Effector memory CD8-positive, alpha-beta T cell (primary cell): ENCODE results near the gene DDB1.
A peak's percentile ranks its signal among the peaks of the same experiment; 100 is the strongest.

Experiments used
- ATAC-seq: fragments of 150-1000 bp; cut with Tn5 transposase; replicated peaks from 2 replicates; pipeline ENCODE4 v1.10.0; 2021; ENCODE audit warnings: mild to moderate bottlenecking, moderate library complexity
- DNase-seq, 3 experiments: peaks; one replicate each; pipeline ENCODE4 v3.0.0; 2021
- H3K27ac Mint-ChIP-seq, 2 donors: one replicate each; pipeline ENCODE4 v1.8.0; 2022; ENCODE audit warnings: mild to moderate bottlenecking in 2 of 2, mixed read lengths in 2 of 2, moderate library complexity in 2 of 2
- H3K27me3 Mint-ChIP-seq, 2 donors: one replicate each; pipeline ENCODE4 v1.8.0; 2022; ENCODE audit warnings: mixed read lengths in 2 of 2
- H3K36me3 Mint-ChIP-seq: one replicate; pipeline ENCODE4 v1.8.0; 2022; ENCODE audit warnings: mild to moderate bottlenecking, moderate library complexity, mixed read lengths; ENCODE audit not compliant: insufficient read depth
- H3K4me1 Mint-ChIP-seq, 2 donors: one replicate each; pipeline ENCODE4 v1.8.0; 2022; ENCODE audit warnings: low read depth in 2 of 2, mixed read lengths in 2 of 2
- H3K4me3 Mint-ChIP-seq, 2 donors: one replicate each; pipeline ENCODE4 v1.8.0; 2022; ENCODE audit warnings: mild to moderate bottlenecking in 2 of 2, mixed read lengths in 2 of 2, moderate library complexity in 2 of 2
- H3K9me3 Mint-ChIP-seq, 2 donors: one replicate each; pipeline ENCODE4 v1.8.0; 2022; ENCODE audit warnings: mixed read lengths in 2 of 2

The DDB1 gene

GRCh38 chr11:61349916-61350315, 17.0 kb upstream of the DDB1 start:
- Mint-ChIP-seq H3K9me3 (no peaks in the 10 kb centered on the region), H3K4me1 (peaks cover 2 to 4% of the 10 kb centered on the region in 2 donors), H3K27ac (no peak overlapping the region), H3K36me3 (peaks cover 22% of the 10 kb centered on the region), H3K4me3 (no peak overlapping the region), H3K27me3 (no peaks in the 10 kb centered on the region)
- ATAC-seq = no peak
- DNase-seq = no peak

GRCh38 chr11:61349189-61349751, 16.4 kb upstream of the DDB1 start:
- Mint-ChIP-seq H3K27me3 (no peaks in the 10 kb centered on the region), H3K36me3 (peaks cover 22% of the 10 kb centered on the region), H3K4me3 (no peak overlapping the region), H3K4me1 (peaks cover 2 to 4% of the 10 kb centered on the region in 2 donors), H3K27ac (no peak overlapping the region), H3K9me3 (no peaks in the 10 kb centered on the region)
- ATAC-seq (no peak), DNase-seq (no peak)

GRCh38 chr11:61347916-61348461, 15.1 kb upstream of the DDB1 start:
- H3K36me3 Mint-ChIP-seq = peaks cover 19% of the 10 kb centered on the region
- DNase-seq = no peak
- no peak overlapping the region for H3K27ac Mint-ChIP-seq
- H3K27me3 Mint-ChIP-seq = no peaks in the 10 kb centered on the region
- H3K9me3 Mint-ChIP-seq = no peaks in the 10 kb centered on the region
- peak; percentile 29 for ATAC-seq
- no peak overlapping the region for H3K4me3 Mint-ChIP-seq
- H3K4me1 Mint-ChIP-seq = peaks cover 0 to 2% of the 10 kb centered on the region in 2 donors

- Mint-ChIP-seq H3K9me3 (no peaks in the 10 kb centered on the region), H3K4me3 (no peak overlapping the region), H3K36me3 (peaks cover 6% of the 10 kb centered on the region), H3K27me3 (no peaks in the 10 kb centered on the region), H3K27ac (peak overlapping the region; percentile 25 to 72), H3K4me1 (peaks cover 0 to 2% of the 10 kb centered on the region in 2 donors)
- ATAC-seq (no peak), DNase-seq (no peak)
Measured at GRCh38 chr11:61345954-61346843, 13.3 kb upstream of the DDB1 start.

- Mint-ChIP-seq H3K4me1 (peaks cover 0 to 2% of the 10 kb centered on the region in 2 donors), H3K9me3 (no peaks in the 10 kb centered on the region), H3K36me3 (peaks cover 5% of the 10 kb centered on the region), H3K27me3 (no peaks in the 10 kb centered on the region), H3K4me3 (no peak overlapping the region), H3K27ac (no peak overlapping the region)
- ATAC-seq (no peak), DNase-seq (no peak)
Measured at GRCh38 chr11:61345170-61345610, 12.3 kb upstream of the DDB1 start.

GRCh38 chr11:61343792-61344745, 11.2 kb upstream of the DDB1 start:
- ATAC-seq = no peak
- Mint-ChIP-seq H3K9me3 (no peaks in the 10 kb centered on the region), H3K36me3 (no peaks in the 10 kb centered on the region), H3K27ac (peak overlapping the region in 1 of 2 donors; percentile 44), H3K4me3 (no peak overlapping the region), H3K4me1 (peaks cover 0 to 2% of the 10 kb centered on the region in 2 donors), H3K27me3 (no peaks in the 10 kb centered on the region)
- DNase-seq = no peak

GRCh38 chr11:61342207-61342803, 9.4 kb upstream of the DDB1 start:
- no peak overlapping the region for H3K27ac Mint-ChIP-seq
- no peaks in the 10 kb centered on the region for H3K9me3 Mint-ChIP-seq
- DNase-seq (no peak), ATAC-seq (no peak)
- peaks cover 0 to 2% of the 10 kb centered on the region in 2 donors for H3K4me1 Mint-ChIP-seq
- H3K4me3 Mint-ChIP-seq = no peak overlapping the region
- no peaks in the 10 kb centered on the region for H3K36me3 Mint-ChIP-seq
- no peaks in the 10 kb centered on the region for H3K27me3 Mint-ChIP-seq

- Mint-ChIP-seq H3K27ac (no peak overlapping the region), H3K36me3 (no peaks in the 10 kb centered on the region), H3K4me1 (peaks cover 4 to 6% of the 10 kb centered on the region in 2 donors), H3K27me3 (no peaks in the 10 kb centered on the region), H3K9me3 (no peaks in the 10 kb centered on the region), H3K4me3 (no peak overlapping the region)
- DNase-seq (no peak), ATAC-seq (no peak)
Measured at GRCh38 chr11:61341706-61342105, 8.8 kb upstream of the DDB1 start.

- DNase-seq (no peak), ATAC-seq (no peak)
- Mint-ChIP-seq H3K4me1 (peaks cover 8% of the 10 kb centered on the region in 2 donors), H3K4me3 (no peak overlapping the region), H3K27ac (no peak overlapping the region), H3K27me3 (no peaks in the 10 kb centered on the region), H3K9me3 (no peaks in the 10 kb centered on the region), H3K36me3 (no peaks in the 10 kb centered on the region)
Measured at GRCh38 chr11:61340979-61341378, 8.1 kb upstream of the DDB1 start.

GRCh38 chr11:61339490-61339878, 6.6 kb upstream of the DDB1 start:
- Mint-ChIP-seq H3K27ac (no peak overlapping the region), H3K4me1 (peaks cover 8% of the 10 kb centered on the region in 2 donors)

GRCh38 chr11:61338783-61339489, 6.0 kb upstream of the DDB1 start:
- Mint-ChIP-seq H3K27ac (no peak overlapping the region), H3K27me3 (no peaks in the 10 kb centered on the region), H3K4me3 (no peak overlapping the region), H3K9me3 (no peaks in the 10 kb centered on the region), H3K4me1 (peaks cover 8% of the 10 kb centered on the region in 2 donors), H3K36me3 (no peaks in the 10 kb centered on the region)
- no peak for DNase-seq
- ATAC-seq = no peak

More at GRCh38 chr11:61339490-61339878, 6.6 kb upstream of the DDB1 start:
- H3K27me3 Mint-ChIP-seq = no peaks in the 10 kb centered on the region
- DNase-seq = no peak
- no peak overlapping the region for H3K4me3 Mint-ChIP-seq
- H3K9me3 Mint-ChIP-seq = no peaks in the 10 kb centered on the region
- no peak for ATAC-seq
- H3K36me3 Mint-ChIP-seq = no peaks in the 10 kb centered on the region

GRCh38 chr11:61337706-61338470, 5.0 kb upstream of the DDB1 start:
- H3K4me3 Mint-ChIP-seq = no peak overlapping the region
- DNase-seq (no peak), ATAC-seq (no peak)
- H3K27ac Mint-ChIP-seq = no peak overlapping the region
- H3K9me3 Mint-ChIP-seq = no peaks in the 10 kb centered on the region
- H3K36me3 Mint-ChIP-seq = peaks cover 10% of the 10 kb centered on the region
- peaks cover 15% of the 10 kb centered on the region in 2 donors for H3K4me1 Mint-ChIP-seq
- H3K27me3 Mint-ChIP-seq = no peaks in the 10 kb centered on the region
